Choroid plexus epithelial cell (primary cell): ENCODE data around the gene ASB6.

Experiments used
- DNase-seq: peaks from one replicate; pipeline ENCODE4 v3.0.0-alpha.2; 2010; ENCODE audit warnings: low read depth
- H3K4me3 ChIP-seq: 2 replicates; pipeline ENCODE4 v1.5.1; 2011; ENCODE audit warnings: low read depth, mild to moderate bottlenecking, control low read depth, low read length, moderate library complexity
- TF ChIP-seq, protein P1 (sequence below): conservative IDR thresholded peaks from 2 replicates; pipeline ENCODE4 v1.5.1; 2011; ENCODE audit warnings: low read depth, mild to moderate bottlenecking, control low read depth, inconsistent platforms, low read length, moderate library complexity

The ASB6 gene

GRCh38 chr9:129682381-129682780 is 40.4 kb upstream of the ASB6 start:
- TF ChIP-seq, protein P1, sequence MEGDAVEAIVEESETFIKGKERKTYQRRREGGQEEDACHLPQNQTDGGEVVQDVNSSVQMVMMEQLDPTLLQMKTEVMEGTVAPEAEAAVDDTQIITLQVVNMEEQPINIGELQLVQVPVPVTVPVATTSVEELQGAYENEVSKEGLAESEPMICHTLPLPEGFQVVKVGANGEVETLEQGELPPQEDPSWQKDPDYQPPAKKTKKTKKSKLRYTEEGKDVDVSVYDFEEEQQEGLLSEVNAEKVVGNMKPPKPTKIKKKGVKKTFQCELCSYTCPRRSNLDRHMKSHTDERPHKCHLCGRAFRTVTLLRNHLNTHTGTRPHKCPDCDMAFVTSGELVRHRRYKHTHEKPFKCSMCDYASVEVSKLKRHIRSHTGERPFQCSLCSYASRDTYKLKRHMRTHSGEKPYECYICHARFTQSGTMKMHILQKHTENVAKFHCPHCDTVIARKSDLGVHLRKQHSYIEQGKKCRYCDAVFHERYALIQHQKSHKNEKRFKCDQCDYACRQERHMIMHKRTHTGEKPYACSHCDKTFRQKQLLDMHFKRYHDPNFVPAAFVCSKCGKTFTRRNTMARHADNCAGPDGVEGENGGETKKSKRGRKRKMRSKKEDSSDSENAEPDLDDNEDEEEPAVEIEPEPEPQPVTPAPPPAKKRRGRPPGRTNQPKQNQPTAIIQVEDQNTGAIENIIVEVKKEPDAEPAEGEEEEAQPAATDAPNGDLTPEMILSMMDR, result no peak
- DNase-seq, result no peak

GRCh38 chr9:129681924-129682323 is 40.0 kb upstream of the ASB6 start:
- TF ChIP-seq, protein P1, result no peak
- DNase-seq, result no peak
- no peak overlapping the region for H3K4me3 ChIP-seq

More at GRCh38 chr9:129682381-129682780, 40.4 kb upstream of the ASB6 start:
- H3K4me3 ChIP-seq, result no peak overlapping the region

- DNase-seq, result no peak
- H3K4me3 ChIP-seq, result no peak overlapping the region
- TF ChIP-seq, protein P1, result no peak
Observed at GRCh38 chr9:129679537-129679936, 37.6 kb upstream of the ASB6 start.

DNA sequence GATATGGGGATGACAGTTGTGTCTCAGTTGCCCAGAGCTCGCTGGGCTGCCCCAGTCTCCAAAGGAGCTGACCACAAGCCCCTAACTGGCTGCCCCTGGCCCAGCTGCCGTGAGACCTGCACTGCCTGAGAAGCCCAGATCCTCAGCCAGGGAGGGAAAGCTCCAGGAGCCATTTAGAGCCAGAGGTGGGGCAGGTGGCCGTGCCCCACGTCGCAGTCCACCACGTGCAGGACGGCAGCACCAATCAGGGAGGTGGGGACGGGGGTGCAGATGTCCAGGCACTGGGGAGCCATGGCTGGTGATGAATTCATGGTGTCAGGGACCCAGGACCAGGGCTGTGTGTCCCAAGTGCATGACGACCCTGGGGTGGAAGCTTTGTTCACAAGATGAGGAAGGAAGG is 36.9 kb upstream of the ASB6 start:
- H3K4me3 ChIP-seq, result no peak overlapping the region
- no peak for DNase-seq
- TF ChIP-seq, protein P1, result no peak

GRCh38 chr9:129677456-129677855 is 35.5 kb upstream of the ASB6 start:
- peak; percentile 13 for DNase-seq
- TF ChIP-seq, protein P1, result no peak
- no peak overlapping the region for H3K4me3 ChIP-seq

- no peak for DNase-seq
- TF ChIP-seq, protein P1, result no peak
- H3K4me3 ChIP-seq, result no peak overlapping the region
Observed at GRCh38 chr9:129676975-129677374, 35.0 kb upstream of the ASB6 start.

- TF ChIP-seq, protein P1, result no peak
- no peak for DNase-seq
- no peak overlapping the region for H3K4me3 ChIP-seq
Observed at GRCh38 chr9:129676287-129676686, 34.3 kb upstream of the ASB6 start.
